ACHN (cell line): ENCODE data around the gene AQP4.

Experiments used
- DNase-seq: peaks from one replicate; pipeline ENCODE4 v3.0.0-alpha.2; 2015
- in situ Hi-C: cut with HindIII; loops from 2 replicates; pipeline ENCODE4 v1.10.0; 2017; ENCODE audit warnings: low sequenced_read_pairs, low pct_ligation_motif_present, low pct_unique_long_range_greater_than_20kb

Gene AQP4

DNA sequence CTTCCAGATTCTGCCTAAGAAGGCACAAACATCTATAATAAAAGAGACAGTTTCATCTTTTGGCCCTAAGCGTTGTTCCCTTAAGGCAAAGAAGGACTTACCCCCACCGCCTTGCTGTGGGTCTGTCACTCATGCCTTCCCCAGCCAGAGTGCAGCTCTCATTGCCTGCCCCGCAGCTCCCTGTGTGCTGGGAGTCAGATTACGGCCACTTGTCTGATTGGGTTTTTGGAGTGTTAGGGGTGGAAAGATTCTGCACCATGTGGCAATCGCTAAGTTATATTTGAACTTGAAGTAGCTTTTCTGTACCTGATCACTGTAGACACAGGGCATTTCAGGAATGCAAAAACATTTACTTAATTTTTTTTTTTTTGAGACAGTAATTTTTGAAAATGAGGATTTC, at the start of gene AQP4:
AQP4 (minus strand) TSS at position 151 of the 400 bp plus-strand sequence; CDS start at position 133, 18 bp downstream.
- no peak for DNase-seq
- in situ Hi-C loops = no loop called here

DNA sequence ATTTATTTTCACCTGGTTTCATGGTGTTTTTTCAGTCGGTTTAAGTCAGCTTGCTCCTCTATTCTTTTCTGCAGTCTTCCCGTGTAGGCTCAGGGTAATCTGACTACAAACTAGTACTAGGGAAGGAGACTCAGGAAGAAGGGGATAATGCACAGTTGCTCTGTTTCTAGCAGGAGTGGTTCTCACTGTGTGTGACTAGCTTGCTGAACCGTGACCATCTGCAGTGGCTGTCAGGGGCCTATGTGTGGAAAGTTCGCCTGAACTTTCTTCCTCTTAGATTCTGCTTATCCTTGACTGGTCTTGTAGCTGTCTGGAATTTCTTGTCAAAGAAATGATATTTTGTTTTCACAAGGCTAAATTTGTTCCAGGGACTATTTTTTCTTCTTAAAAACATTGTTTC, 46.3 kb upstream of the AQP4 start:
- DNase-seq = no peak
- in situ Hi-C loops = no loop called here

- peak; percentile 23 for DNase-seq
These were observed 44.2 kb upstream of the AQP4 start for GRCh38 chr18:26909599-26910290.

GRCh38 chr18:26908906-26909305, 43.4 kb upstream of the AQP4 start:
- DNase-seq = no peak
- in situ Hi-C loops = no loop called here

More at GRCh38 chr18:26909599-26910290, 44.2 kb upstream of the AQP4 start:
- in situ Hi-C loops = no loop called here

GRCh38 chr18:26902291-26902690, 36.8 kb upstream of the AQP4 start:
- DNase-seq = no peak
- in situ Hi-C loops = no loop called here

DNA sequence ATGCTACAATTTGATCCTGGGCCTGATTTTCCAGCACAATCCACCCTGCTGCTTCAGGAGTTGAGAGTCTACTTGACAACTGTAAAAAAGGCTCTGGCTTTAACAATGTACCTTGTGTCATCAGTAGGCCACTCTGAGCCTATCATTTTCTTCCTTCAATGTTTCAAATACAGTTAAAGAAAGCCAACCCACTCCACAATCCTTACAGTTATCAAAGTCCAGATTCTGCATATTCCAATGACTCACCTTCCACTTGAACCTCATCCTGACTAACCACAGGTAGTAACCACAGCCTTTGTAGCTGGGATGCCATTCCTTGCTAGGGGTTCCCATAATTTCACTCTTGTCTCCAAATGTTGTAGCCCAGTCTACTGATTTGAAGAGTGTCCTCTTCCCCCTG, 35.5 kb upstream of the AQP4 start:
- DNase-seq = peak; percentile 13
- in situ Hi-C loops = no loop called here

DNA sequence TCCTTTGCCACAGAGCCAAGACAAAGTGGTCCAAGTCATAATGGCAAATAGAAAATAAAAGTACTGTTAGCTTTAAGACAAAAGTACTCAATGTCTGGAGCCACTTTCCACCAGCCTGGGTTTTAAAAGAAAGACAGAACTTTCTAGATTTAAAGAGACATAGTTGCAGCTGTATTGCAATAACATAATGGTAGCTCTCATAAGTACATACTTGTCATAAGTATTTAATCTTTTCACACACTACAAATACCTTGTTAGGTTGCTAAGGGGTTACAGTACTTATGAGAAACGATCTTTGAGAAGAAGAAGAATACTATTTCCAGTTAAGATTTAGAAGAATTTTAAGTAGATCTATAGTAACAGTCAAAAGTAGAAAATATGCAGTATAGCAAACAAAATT, 28.9 kb upstream of the AQP4 start:
- in situ Hi-C loops = no loop called here
- DNase-seq = no peak

GRCh38 chr18:26893996-26894395, 28.5 kb upstream of the AQP4 start:
- in situ Hi-C loops = no loop called here
- DNase-seq = no peak

- in situ Hi-C loops = no loop called here
- no peak for DNase-seq
These were observed 22.8 kb upstream of the AQP4 start for GRCh38 chr18:26888259-26888658.

DNA sequence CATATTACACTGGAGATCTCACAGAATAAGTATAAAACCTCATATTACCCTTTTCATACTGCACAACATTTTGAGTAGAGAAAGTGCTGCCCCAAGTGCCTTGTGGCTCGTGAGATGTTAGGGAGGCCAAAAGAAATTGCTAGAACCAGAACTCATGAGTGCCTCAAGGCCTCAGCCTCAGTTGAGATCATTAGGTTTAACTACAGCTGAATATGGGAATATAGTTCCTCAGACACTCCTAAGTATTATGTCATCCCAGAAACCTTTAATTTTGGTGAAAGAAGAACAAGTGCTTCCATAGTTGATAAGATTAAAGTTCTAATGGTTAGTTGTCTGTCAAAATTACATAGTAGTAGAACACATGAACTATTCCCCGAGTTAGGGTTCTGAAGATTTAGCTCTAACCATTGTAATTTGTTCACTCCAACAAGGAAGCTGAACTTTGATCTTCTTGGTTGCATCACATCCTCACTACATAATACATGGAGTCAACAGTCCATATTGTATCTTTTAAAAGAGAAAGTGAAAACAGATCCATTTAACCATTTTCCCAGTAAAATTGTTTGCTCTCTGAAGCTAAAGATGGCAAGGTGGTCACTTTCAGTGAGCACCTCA, 9.6 kb upstream of the AQP4 start:
- no peak for DNase-seq
- in situ Hi-C loops = no loop called here

- in situ Hi-C loops = no loop called here
- DNase-seq = no peak
These were observed 8.8 kb upstream of the AQP4 start for GRCh38 chr18:26874283-26874682.

DNA sequence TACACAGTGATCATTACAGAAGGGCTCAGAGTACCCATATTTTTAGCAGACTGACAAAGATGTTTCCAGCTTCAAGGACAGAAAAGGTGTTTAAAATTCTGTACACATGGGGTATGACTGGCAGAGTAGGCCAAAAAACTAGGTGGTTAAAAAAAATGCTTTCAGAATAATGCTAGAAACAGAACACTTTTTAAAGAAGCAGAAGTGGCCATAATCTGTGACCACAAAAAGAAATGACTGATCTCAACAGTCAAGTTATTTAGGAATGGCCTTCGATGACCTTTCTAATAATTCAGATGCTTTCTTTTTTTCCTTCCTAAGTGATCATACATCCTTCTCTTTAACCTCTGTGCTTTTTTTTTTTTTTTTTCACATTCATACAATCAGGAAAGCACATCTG, 4.1 kb upstream of the AQP4 start:
- in situ Hi-C loops = no loop called here
- no peak for DNase-seq

GRCh38 chr18:26868968-26869586, 3.6 kb upstream of the AQP4 start:
- in situ Hi-C loops = no loop called here
- no peak for DNase-seq

GRCh38 chr18:26867471-26867870, 2.0 kb upstream of the AQP4 start:
- in situ Hi-C loops = no loop called here

DNA sequence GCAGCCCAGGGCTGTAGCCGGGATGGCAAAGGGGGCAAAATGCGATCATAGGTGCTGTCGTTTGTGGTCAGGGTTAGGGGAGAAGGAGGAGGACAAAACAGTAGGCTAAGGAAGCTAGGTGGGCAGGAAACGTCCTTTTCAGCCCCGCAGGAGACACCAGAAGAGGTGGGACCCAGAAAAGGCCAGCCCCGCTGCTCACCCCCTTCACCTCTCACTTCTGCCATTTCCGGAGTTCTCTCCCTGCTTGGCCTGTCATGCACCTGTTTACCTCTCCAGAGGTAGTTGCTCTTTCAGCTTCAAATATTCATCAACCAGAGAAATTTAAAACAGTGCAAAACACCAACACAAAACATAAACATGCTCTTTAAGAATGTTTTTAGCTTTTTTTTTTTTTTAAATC, 849 bp downstream of the AQP4 start:
- in situ Hi-C loops = no loop called here

More at GRCh38 chr18:26867471-26867870, 2.0 kb upstream of the AQP4 start:
- DNase-seq = no peak

GRCh38 chr18:26863921-26864497, 1.5 kb downstream of the AQP4 start:
- in situ Hi-C loops = no loop called here
- DNase-seq = no peak

More for the DNA sequence above, 849 bp downstream of the AQP4 start:
- DNase-seq = no peak

DNA sequence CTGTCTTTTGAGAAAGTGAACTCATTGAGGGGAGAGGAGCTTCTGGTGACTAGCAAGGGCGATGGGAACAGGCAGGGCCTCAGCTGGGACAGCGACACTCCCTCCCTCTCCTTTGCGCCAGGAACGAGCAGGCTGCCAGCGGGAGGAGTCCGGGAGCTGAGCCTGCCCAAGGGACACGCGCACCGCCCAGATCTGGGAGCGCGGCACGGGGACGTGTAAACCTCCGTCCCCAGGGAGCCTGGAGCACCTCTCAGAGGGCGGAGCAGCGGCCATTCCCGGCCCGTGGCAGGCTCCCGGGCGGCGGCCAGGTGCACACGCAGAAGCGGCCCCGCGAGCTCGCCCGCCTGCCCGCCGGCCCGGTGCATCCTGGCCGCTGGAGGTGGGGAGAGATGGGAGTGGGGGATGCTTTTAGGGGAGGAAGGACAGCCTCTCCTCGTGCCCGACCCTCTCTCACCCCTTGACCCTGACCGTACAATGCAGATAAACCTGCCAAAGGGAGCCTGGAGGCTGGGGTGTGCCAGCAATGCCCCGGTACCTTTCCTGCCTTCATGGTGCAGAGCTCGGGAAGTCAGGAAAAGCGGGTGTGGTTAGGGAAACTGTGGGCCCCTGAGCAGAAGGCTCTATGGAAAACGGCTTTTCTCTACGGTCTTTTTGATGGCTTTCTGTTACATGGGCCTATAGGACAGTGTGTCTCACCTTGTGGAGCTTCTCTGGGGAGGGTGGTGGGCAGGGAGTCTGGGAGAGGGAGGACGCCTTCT, 2.2 kb downstream of the AQP4 start:
- DNase-seq = peak; percentile 48
- in situ Hi-C loops = no loop called here

DNA sequence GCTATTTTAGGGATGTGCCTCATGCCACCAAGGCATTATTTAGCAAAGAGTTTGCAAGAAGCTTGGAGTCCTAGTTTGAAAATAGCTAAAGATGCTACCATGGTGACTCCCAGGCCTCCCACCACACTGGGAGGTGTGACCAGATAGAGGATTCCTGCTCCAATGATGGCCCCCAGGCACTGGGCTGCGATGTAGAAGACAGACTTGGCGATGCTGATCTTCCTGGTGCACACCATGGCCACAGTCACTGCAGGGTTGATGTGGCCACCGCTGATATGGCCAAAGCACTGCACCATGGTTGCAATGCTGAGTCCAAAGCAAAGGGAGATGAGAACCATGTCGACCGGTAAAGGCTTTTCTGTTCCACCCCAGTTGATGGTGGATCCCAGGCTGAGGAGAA, 3.4 kb downstream of the AQP4 start:
- DNase-seq = no peak
- in situ Hi-C loops = no loop called here
